Measurements from ENCODE around the gene SESN3. TPM values are rescaled to one million over a fixed set of nuclear protein-coding genes. Genes with fewer than 3 reads are reported as not detected.

SESN3 gene
- total RNA-seq, 1 experiment from 2014 or later: 34.9 TPM

- H3K36me3 Mint-ChIP-seq: no peaks in the 10 kb centered on the region
- 0 out of 2 replicates have a peak overlapping the region, but pooled peaks have one; percentile 5 for H3K4me3 Mint-ChIP-seq
- no peaks in the 10 kb centered on the region for H3K27me3 Mint-ChIP-seq (ENCODE audit: low read depth)
- ChIA-PET CTCF (interaction anchor here (0.7 to 2.2 kb wide), 6 partner anchors 9 to 451 kb away, joined by 3 to 9 read pairs (median 4); no protein-coding TSS in a partner anchor), POLR2A (interaction anchor here (1.0 to 3.0 kb wide), 4 partner anchors 22 to 24 kb away, joined by 3 to 11 read pairs (median 6); partner anchors contain the start of gene SESN3)
- H3K4me1 Mint-ChIP-seq: peaks cover 67% of the 10 kb centered on the region
- peak overlapping the region; percentile 77 for H3K27ac Mint-ChIP-seq
- peak; percentile 80 for ATAC-seq
- DNase-seq (ENCODE audit: low spot score): peak; percentile 48
- no peak for TF ChIP-seq ZBTB43 (CRISPR knock-in tag; IDR thresholded peaks at IDR 0.05)
- H3K9me3 Mint-ChIP-seq: no peaks in the 10 kb centered on the region
These were observed 23.2 kb upstream of the SESN3 start for GRCh38 chr11:95254131-95254704.

GRCh38 chr11:95253141-95253540 is 22.1 kb upstream of the SESN3 start:
- ChIA-PET CTCF (interaction anchor here (0.9 to 1.9 kb wide), 4 partner anchors 22 to 452 kb away, joined by 3 to 6 read pairs (median 4); partner anchors contain the start of gene SESN3), POLR2A (interaction anchor here (3.0 kb wide), 1 partner anchor 21 kb away, joined by 8 read pairs; the partner anchor contains the start of gene SESN3)
- TF ChIP-seq ATF2 (CRISPR knock-in tag; IDR thresholded peaks at IDR 0.05; ENCODE audit: borderline replicate concordance, low read depth) (no peak), SMAD4 (CRISPR knock-in tag; IDR thresholded peaks at IDR 0.05) (no peak), CREB1 (CRISPR knock-in tag; IDR thresholded peaks at IDR 0.05) (no peak), CBFB (CRISPR knock-in tag; IDR thresholded peaks at IDR 0.05; ENCODE audit: low read depth) (no peak), ATF6 (CRISPR knock-in tag; IDR thresholded peaks at IDR 0.05) (no peak), FOXP1 (CRISPR knock-in tag; IDR thresholded peaks at IDR 0.05; ENCODE audit: borderline replicate concordance) (no peak), TCF7 (CRISPR knock-in tag; IDR thresholded peaks at IDR 0.05; ENCODE audit: low read depth) (no peak), ZBTB43 (CRISPR knock-in tag; IDR thresholded peaks at IDR 0.05) (no peak), ZNF317 (CRISPR knock-in tag; IDR thresholded peaks at IDR 0.05; ENCODE audit: borderline replicate concordance, low read depth) (no peak), GTF2I (CRISPR knock-in tag; conservative IDR thresholded peaks at IDR 0.05) (no peak)
- TF ChIP-seq, protein P1, sequence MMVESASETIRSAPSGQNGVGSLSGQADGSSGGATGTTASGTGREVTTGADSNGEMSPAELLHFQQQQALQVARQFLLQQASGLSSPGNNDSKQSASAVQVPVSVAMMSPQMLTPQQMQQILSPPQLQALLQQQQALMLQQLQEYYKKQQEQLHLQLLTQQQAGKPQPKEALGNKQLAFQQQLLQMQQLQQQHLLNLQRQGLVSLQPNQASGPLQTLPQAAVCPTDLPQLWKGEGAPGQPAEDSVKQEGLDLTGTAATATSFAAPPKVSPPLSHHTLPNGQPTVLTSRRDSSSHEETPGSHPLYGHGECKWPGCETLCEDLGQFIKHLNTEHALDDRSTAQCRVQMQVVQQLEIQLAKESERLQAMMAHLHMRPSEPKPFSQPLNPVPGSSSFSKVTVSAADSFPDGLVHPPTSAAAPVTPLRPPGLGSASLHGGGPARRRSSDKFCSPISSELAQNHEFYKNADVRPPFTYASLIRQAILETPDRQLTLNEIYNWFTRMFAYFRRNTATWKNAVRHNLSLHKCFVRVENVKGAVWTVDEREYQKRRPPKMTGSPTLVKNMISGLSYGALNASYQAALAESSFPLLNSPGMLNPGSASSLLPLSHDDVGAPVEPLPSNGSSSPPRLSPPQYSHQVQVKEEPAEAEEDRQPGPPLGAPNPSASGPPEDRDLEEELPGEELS (CRISPR knock-in tag; IDR thresholded peaks at IDR 0.05): no peak
- TF ChIP-seq, protein P2, sequence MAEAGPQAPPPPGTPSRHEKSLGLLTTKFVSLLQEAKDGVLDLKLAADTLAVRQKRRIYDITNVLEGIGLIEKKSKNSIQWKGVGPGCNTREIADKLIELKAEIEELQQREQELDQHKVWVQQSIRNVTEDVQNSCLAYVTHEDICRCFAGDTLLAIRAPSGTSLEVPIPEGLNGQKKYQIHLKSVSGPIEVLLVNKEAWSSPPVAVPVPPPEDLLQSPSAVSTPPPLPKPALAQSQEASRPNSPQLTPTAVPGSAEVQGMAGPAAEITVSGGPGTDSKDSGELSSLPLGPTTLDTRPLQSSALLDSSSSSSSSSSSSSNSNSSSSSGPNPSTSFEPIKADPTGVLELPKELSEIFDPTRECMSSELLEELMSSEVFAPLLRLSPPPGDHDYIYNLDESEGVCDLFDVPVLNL (CRISPR knock-in tag; IDR thresholded peaks at IDR 0.05; ENCODE audit: borderline replicate concordance, low read depth): no peak
- TF ChIP-seq, protein P3, sequence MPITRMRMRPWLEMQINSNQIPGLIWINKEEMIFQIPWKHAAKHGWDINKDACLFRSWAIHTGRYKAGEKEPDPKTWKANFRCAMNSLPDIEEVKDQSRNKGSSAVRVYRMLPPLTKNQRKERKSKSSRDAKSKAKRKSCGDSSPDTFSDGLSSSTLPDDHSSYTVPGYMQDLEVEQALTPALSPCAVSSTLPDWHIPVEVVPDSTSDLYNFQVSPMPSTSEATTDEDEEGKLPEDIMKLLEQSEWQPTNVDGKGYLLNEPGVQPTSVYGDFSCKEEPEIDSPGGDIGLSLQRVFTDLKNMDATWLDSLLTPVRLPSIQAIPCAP (CRISPR knock-in tag; IDR thresholded peaks at IDR 0.05): no peak
- TF ChIP-seq, protein P4, sequence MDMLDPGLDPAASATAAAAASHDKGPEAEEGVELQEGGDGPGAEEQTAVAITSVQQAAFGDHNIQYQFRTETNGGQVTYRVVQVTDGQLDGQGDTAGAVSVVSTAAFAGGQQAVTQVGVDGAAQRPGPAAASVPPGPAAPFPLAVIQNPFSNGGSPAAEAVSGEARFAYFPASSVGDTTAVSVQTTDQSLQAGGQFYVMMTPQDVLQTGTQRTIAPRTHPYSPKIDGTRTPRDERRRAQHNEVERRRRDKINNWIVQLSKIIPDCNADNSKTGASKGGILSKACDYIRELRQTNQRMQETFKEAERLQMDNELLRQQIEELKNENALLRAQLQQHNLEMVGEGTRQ (CRISPR knock-in tag; IDR thresholded peaks at IDR 0.05): no peak
- TF ChIP-seq, protein P5, sequence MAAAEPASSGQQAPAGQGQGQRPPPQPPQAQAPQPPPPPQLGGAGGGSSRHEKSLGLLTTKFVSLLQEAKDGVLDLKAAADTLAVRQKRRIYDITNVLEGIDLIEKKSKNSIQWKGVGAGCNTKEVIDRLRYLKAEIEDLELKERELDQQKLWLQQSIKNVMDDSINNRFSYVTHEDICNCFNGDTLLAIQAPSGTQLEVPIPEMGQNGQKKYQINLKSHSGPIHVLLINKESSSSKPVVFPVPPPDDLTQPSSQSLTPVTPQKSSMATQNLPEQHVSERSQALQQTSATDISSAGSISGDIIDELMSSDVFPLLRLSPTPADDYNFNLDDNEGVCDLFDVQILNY (CRISPR knock-in tag; IDR thresholded peaks at IDR 0.05): no peak
- Mint-ChIP-seq H3K27ac (no peak overlapping the region), H3K36me3 (no peaks in the 10 kb centered on the region), H3K9me3 (no peaks in the 10 kb centered on the region), H3K4me3 (no peak overlapping the region), H3K27me3 (ENCODE audit: low read depth) (no peaks in the 10 kb centered on the region), H3K4me1 (peaks cover 69% of the 10 kb centered on the region)
- no peak for ATAC-seq
- no peak for DNase-seq (ENCODE audit: low spot score)

Data from WTC11 (cell line).